Measurements from ENCODE around the gene FIBCD1. TPM values are rescaled to one million over a fixed set of nuclear protein-coding genes. Genes with fewer than 3 reads are reported as not detected.
A peak's percentile ranks its signal among the peaks of the same experiment; 100 is the strongest.

Gene FIBCD1
- total and polyA plus RNA-seq, 11 donors = 0.24 to 3.9 (median 1.3) TPM; not detected in 2

DNA sequence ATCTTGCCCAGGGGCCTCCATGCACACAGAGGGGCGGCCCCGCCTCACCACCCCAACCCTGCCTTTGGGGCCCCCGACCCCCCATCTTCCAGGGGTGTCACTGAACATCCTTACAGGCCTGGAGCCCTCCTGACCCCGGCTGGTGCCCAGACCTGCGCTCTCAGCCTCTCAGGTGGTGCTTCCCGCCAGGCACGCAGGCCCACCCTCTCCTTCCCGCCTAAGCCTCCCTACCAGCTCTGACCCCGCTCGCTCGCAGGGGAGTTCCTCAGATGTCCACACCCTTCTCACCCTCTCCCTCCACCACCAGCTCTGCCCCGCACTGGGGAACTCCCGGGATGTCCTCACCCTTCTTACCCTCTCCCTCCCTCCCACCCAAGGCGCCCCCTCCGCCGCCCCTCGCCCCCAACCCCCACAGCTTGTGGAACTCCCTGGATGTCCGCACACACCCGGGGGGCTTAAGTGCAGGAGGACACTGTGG, 30.1 kb downstream of the FIBCD1 start:
- H3K4me1 ChIP-seq = no peaks in the 10 kb centered on the region
- no peak overlapping the region for H3K27ac ChIP-seq
- no peaks in the 10 kb centered on the region for H3K9me3 ChIP-seq
- DNase-seq = no peak
- intact Hi-C loops (cut with DNase I) = no loop called here
- no peak overlapping the region for H3K4me3 ChIP-seq
- peaks cover 0 to 15% (median 0%) of the 10 kb centered on the region in 9 donors for H3K27me3 ChIP-seq
- 86 to 89% (median 88%) methylated on average over 19 of the region's 19 CpGs for WGBS, 4 donors
- TF ChIP-seq, protein P1, sequence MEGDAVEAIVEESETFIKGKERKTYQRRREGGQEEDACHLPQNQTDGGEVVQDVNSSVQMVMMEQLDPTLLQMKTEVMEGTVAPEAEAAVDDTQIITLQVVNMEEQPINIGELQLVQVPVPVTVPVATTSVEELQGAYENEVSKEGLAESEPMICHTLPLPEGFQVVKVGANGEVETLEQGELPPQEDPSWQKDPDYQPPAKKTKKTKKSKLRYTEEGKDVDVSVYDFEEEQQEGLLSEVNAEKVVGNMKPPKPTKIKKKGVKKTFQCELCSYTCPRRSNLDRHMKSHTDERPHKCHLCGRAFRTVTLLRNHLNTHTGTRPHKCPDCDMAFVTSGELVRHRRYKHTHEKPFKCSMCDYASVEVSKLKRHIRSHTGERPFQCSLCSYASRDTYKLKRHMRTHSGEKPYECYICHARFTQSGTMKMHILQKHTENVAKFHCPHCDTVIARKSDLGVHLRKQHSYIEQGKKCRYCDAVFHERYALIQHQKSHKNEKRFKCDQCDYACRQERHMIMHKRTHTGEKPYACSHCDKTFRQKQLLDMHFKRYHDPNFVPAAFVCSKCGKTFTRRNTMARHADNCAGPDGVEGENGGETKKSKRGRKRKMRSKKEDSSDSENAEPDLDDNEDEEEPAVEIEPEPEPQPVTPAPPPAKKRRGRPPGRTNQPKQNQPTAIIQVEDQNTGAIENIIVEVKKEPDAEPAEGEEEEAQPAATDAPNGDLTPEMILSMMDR (IDR thresholded peaks at IDR 0.05) = no peak
- TF ChIP-seq POLR2A (IDR thresholded peaks at IDR 0.05) = no peak
- no peaks in the 10 kb centered on the region for H3K36me3 ChIP-seq
- peak in 1 of 4 donors; percentile 11 for ATAC-seq

DNA sequence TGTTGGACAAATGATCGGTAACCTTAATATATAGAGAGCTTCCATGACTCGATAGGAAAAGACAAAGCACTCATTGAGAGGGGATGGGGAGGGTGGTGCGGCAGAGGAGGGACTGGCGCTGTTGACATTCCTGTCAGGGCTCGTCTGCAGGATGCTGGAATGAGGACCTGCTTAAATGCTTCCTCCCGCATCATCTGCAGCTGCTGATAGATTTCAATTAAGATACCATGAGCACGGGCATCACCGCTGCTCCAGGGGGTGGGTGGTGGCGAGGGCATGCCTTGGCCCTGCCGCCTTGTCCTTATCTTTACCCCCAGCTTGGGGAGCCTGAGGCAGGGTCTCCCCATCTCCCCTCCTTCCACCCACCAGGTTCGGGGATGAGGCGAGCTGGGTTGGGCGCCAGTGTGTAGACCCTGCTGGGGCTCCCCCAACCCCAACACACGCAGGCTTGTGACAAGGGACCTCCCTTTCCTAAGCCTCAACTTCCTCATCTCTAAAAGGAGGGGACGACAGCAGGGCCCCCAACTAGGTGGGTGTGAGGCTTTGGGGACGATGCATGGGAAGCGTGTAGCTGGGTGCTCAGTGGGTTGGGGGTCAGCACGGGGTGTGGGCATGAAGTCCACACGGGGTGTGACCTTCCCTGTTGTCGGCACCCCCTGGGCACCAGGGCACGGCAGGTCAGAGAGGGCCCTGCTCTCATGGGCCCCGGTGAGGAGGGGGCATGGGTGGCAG, 30.7 kb downstream of the FIBCD1 start:
- peaks cover 0 to 12% (median 0%) of the 10 kb centered on the region in 9 donors for H3K27me3 ChIP-seq
- 65 to 74% (median 70%) methylated on average over 21 to 22 of the region's 22 CpGs for WGBS, 4 donors
- no peak overlapping the region for H3K27ac ChIP-seq
- no peaks in the 10 kb centered on the region for H3K9me3 ChIP-seq
- no peak overlapping the region for H3K4me3 ChIP-seq
- ATAC-seq (peak in 1 of 4 donors; percentile 14), DNase-seq (no peak)
- H3K36me3 ChIP-seq = no peaks in the 10 kb centered on the region
- TF ChIP-seq POLR2A (IDR thresholded peaks at IDR 0.05) = no peak
- TF ChIP-seq, protein P1 (IDR thresholded peaks at IDR 0.05) = no peak
- intact Hi-C loops (cut with DNase I) = no loop called here
- H3K4me1 ChIP-seq = no peaks in the 10 kb centered on the region

DNA sequence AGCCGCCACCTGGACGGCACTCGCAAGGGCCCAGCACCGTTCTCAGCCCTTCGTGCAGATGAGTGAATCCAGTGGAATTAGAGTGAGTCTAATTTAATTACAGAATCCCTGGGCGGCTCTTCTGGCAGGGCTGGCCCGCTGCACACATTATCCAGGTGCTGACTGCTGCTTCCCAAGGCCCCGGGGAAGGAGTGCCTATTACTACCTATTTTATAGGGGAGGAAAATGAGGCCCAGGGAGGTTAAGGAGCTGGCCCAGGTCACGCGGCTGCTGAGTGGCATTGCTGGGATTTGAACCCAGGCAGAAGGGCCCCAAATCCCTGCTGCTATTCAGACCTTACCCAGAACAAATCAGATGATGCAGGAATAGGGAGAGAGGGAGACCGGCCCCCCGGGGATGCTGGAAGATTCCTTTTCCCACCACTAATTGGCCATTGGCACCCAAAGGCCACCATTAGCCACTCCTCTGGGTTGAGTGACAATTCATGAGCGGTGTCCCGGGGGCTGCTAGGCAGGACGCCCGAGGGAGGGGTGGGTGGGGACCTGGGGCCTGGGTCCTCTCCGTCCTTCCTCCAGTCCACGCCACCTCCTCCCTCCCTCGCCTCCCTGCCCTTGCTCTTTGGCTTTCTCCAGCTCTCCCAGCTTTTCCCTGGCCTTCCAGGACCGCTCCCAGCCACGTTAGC, 32.2 kb downstream of the FIBCD1 start:
- 75 to 84% (median 81%) methylated on average over 14 to 21 of the region's 21 CpGs for WGBS, 4 donors
- intact Hi-C loops (cut with DNase I) = no loop called here

More for the DNA sequence above, 32.2 kb downstream of the FIBCD1 start:
- DNase-seq = no peak
- no peak for TF ChIP-seq POLR2A (IDR thresholded peaks at IDR 0.05)
- TF ChIP-seq, protein P1 (IDR thresholded peaks at IDR 0.05) = no peak
- H3K27ac ChIP-seq = no peak overlapping the region
- H3K9me3 ChIP-seq = no peaks in the 10 kb centered on the region
- ATAC-seq = no peak
- no peak overlapping the region for H3K4me3 ChIP-seq
- no peaks in the 10 kb centered on the region for H3K36me3 ChIP-seq
- no peaks in the 10 kb centered on the region for H3K4me1 ChIP-seq
- H3K27me3 ChIP-seq = peaks cover 0 to 26% (median 0%) of the 10 kb centered on the region in 9 donors
